Loucy (cell line): Measurements from ENCODE around the gene ZNF581.

Experiments used
- H2AFZ ChIP-seq: fragments of 200-600 bp; sonication (generic); 2 replicates; pipeline ENCODE4 v1.6.0; 2016; ENCODE audit warnings: antibody characterized with exemption, mild to moderate bottlenecking, low read length, moderate library complexity
- H3F3A ChIP-seq: fragments of 200-600 bp; 2 replicates; pipeline ENCODE4 v1.6.0; 2016; ENCODE audit warnings: antibody characterized with exemption, low read depth, mild to moderate bottlenecking
- H3K27me3 ChIP-seq: fragments of 200-600 bp; sonication (generic); 2 replicates; pipeline ENCODE4 v1.6.1; 2014; ENCODE audit warnings: low read length, mild to moderate bottlenecking; ENCODE audit not compliant: insufficient read depth, poor library complexity, severe bottlenecking
- H3K36me3 ChIP-seq: fragments of 200-600 bp; sonication (generic); 2 replicates; pipeline ENCODE4 v1.6.1; 2016; ENCODE audit warnings: low read length; ENCODE audit not compliant: insufficient read depth
- H3K4me1 ChIP-seq: fragments of 200-600 bp; sonication (generic); 2 replicates; pipeline ENCODE4 v1.5.1; 2014; ENCODE audit warnings: low read length, mild to moderate bottlenecking; ENCODE audit not compliant: insufficient read depth, poor library complexity, severe bottlenecking
- H3K4me2 ChIP-seq: fragments of 200-600 bp; sonication (generic); 2 replicates; pipeline ENCODE4 v1.6.0; 2014; ENCODE audit warnings: antibody characterized with exemption, low read length, low read depth, mild to moderate bottlenecking; ENCODE audit not compliant: poor library complexity, severe bottlenecking
- H3K4me3 ChIP-seq: fragments of 200-600 bp; sonication (generic); 2 replicates; pipeline ENCODE4 v1.5.1; 2014; ENCODE audit warnings: low read length, mild to moderate bottlenecking, mixed read lengths; ENCODE audit not compliant: poor library complexity, severe bottlenecking
- H3K79me2 ChIP-seq: fragments of 200-600 bp; sonication (generic); 2 replicates; pipeline ENCODE4 v1.6.1; 2014; ENCODE audit warnings: low read length; ENCODE audit not compliant: insufficient read depth
- H3K9ac ChIP-seq: fragments of 200-600 bp; sonication (generic); 2 replicates; pipeline ENCODE4 v1.6.0; 2014; ENCODE audit warnings: mild to moderate bottlenecking, low read depth, low read length, moderate library complexity; ENCODE audit not compliant: poor library complexity, severe bottlenecking
- H3K9me2 ChIP-seq: fragments of 200-600 bp; sonication (generic); replicated peaks from 2 replicates; pipeline ENCODE4 v1.6.1; 2016; ENCODE audit warnings: low read depth, low read length, mixed read lengths
- H3K9me3 ChIP-seq: fragments of 200-600 bp; sonication (generic); 2 replicates; pipeline ENCODE4 v1.6.1; 2014; ENCODE audit warnings: mild to moderate bottlenecking, antibody characterized with exemption, low read length, low read depth; ENCODE audit not compliant: insufficient read depth
- H4K20me1 ChIP-seq: fragments of 200-600 bp; sonication (generic); 2 replicates; pipeline ENCODE4 v1.6.0; 2014; ENCODE audit warnings: antibody characterized with exemption, low read length, mild to moderate bottlenecking; ENCODE audit not compliant: insufficient read depth, poor library complexity, severe bottlenecking
- CTCF ChIP-seq: fragments of 200-600 bp; sonication (generic); conservative IDR thresholded peaks from 2 replicates; pipeline ENCODE4 v1.5.1; 2014; ENCODE audit warnings: mild to moderate bottlenecking, antibody characterized with exemption, low read length
- EZH2phosphoT487 ChIP-seq: fragments of 200-600 bp; IDR thresholded peaks from 2 replicates; pipeline ENCODE4 v1.6.1; 2018; ENCODE audit warnings: antibody characterized with exemption, mild to moderate bottlenecking, moderate library complexity, borderline replicate concordance

Gene ZNF581

GRCh38 chr19:55691561-55692481 is 48.4 kb downstream of the ZNF581 start:
- Histone ChIP-seq H3K4me3 (no peak overlapping the region), H3K9me3 (no peaks in the 10 kb centered on the region), H3K36me3 (peaks cover 74% of the 10 kb centered on the region; the same call in 1 of the 2 replicates), H3F3A (no peaks in the 10 kb centered on the region), H3K4me2 (no peak overlapping the region), H3K79me2 (no peaks in the 10 kb centered on the region), H3K27me3 (no peaks in the 10 kb centered on the region), H2AFZ (no peak overlapping the region), H3K9ac (no peak overlapping the region), H4K20me1 (no peaks in the 10 kb centered on the region), H3K4me1 (no peaks in the 10 kb centered on the region), H3K9me2 (no peaks in the 10 kb centered on the region)
- no peak for TF ChIP-seq EZH2phosphoT487
- no peak for TF ChIP-seq CTCF

GRCh38 chr19:55692681-55693081 is 49.2 kb downstream of the ZNF581 start:
- no peak overlapping the region for H2AFZ ChIP-seq
- no peaks in the 10 kb centered on the region for H3K9me2 ChIP-seq
- H3F3A ChIP-seq = no peaks in the 10 kb centered on the region
- no peaks in the 10 kb centered on the region for H3K4me1 ChIP-seq
- H3K4me2 ChIP-seq = no peak overlapping the region
- H3K79me2 ChIP-seq = no peaks in the 10 kb centered on the region
- H3K9ac ChIP-seq = no peak overlapping the region
- H3K4me3 ChIP-seq = no peak overlapping the region
- no peaks in the 10 kb centered on the region for H4K20me1 ChIP-seq
- H3K9me3 ChIP-seq = no peaks in the 10 kb centered on the region
- H3K36me3 ChIP-seq = peaks cover 74% of the 10 kb centered on the region; the same call in 1 of the 2 replicates
- TF ChIP-seq EZH2phosphoT487 (no peak), CTCF (no peak)
- no peaks in the 10 kb centered on the region for H3K27me3 ChIP-seq

GRCh38 chr19:55693336-55693974 is 50.0 kb downstream of the ZNF581 start:
- Histone ChIP-seq H3K79me2 (no peaks in the 10 kb centered on the region), H4K20me1 (no peaks in the 10 kb centered on the region), H3K9ac (no peak overlapping the region), H3K4me3 (no peak overlapping the region), H3K27me3 (no peaks in the 10 kb centered on the region), H3K9me2 (no peaks in the 10 kb centered on the region), H3F3A (no peaks in the 10 kb centered on the region), H3K4me1 (no peaks in the 10 kb centered on the region), H2AFZ (no peak overlapping the region), H3K9me3 (no peaks in the 10 kb centered on the region), H3K4me2 (no peak overlapping the region), H3K36me3 (peaks cover 74% of the 10 kb centered on the region; the same call in 1 of the 2 replicates)
- TF ChIP-seq CTCF = no peak
- TF ChIP-seq EZH2phosphoT487 = no peak
